Heart right ventricle (tissue), 16 donors: ENCODE results near the gene VASN. TPM values are rescaled to one million over a fixed set of nuclear protein-coding genes. Genes with fewer than 3 reads are reported as not detected.

Experiments
- ATAC-seq, 8 donors: fragments of 200-7000 bp; cut with Tn5 transposase; one replicate each; pipeline ENCODE4 v1.9.1; 2020; ENCODE audit warnings: mild to moderate bottlenecking in 8 of 8, moderate library complexity in 8 of 8, moderate number of reproducible peaks in 1 of 8
- DNase-seq, 2 donors: peaks; one replicate each; pipeline ENCODE4 v3.0.0-alpha.2; 2020
- H3K27ac ChIP-seq, 10 donors: fragments of 200-600 bp; sonication (generic) in 2 of 10; one replicate each; pipeline versions ENCODE4 v1.5.0 to v1.8.0; 2020 to 2022; ENCODE audit warnings: mild to moderate bottlenecking in 3 of 10
- H3K27me3 ChIP-seq, 7 donors: fragments of 200-600 bp; one replicate each; pipeline ENCODE4 v1.8.0; 2021 to 2022; ENCODE audit warnings: mild to moderate bottlenecking in 2 of 7
- H3K36me3 ChIP-seq, 9 donors: fragments of 200-600 bp; sonication (generic) in 1 of 9; one replicate each; pipeline versions ENCODE4 v1.5.0 to v1.8.0; 2020 to 2022; ENCODE audit warnings: mild to moderate bottlenecking in 2 of 9
- H3K4me1 ChIP-seq, 9 donors: fragments of 200-600 bp; sonication (generic) in 1 of 9; one replicate each; pipeline versions ENCODE4 v1.5.0 to v1.8.0; 2020 to 2022; ENCODE audit warnings: mild to moderate bottlenecking in 4 of 9
- H3K4me3 ChIP-seq, 10 donors: fragments of 200-600 bp; sonication (generic) in 2 of 10; one replicate each; pipeline versions ENCODE4 v1.5.0 to v1.8.0; 2020 to 2022; ENCODE audit warnings: mild to moderate bottlenecking in 7 of 10, moderate library complexity in 2 of 10
- H3K9me3 ChIP-seq, 11 donors: fragments of 200-600 bp in 10 of 11; sonication (generic) in 2 of 11; one replicate each; pipeline versions ENCODE4 v1.5.0 to v1.8.0; 2013 to 2022; ENCODE audit warnings: mild to moderate bottlenecking in 2 of 11, control low read depth in 1 of 11, moderate library complexity in 1 of 11
- WGBS, 2 donors: extraction: QIAGEN DNeasy Blood & Tissue Kit; methylation state at CpG; one replicate each; pipeline ENCODE4 v1.1.7; 2013; ENCODE audit warnings: inconsistent platforms in 1 of 2; 5-methylcytosine and 5-hydroxymethylcytosine counted together
- intact Hi-C, 10 donors: fragments of 100-400 bp; cut with DNase I; formaldehyde crosslinking; loops; one replicate each; pipeline versions ENCODE4 v1.11.1 to v1.14.2; 2022
- polyA plus RNA-seq, 2 donors: library from polyadenylated mRNA; stranded (reverse); fragments of 200-250 nt; gene quantifications; one replicate each; pipeline ENCODE4 v1.2.3, GENCODE V29; 2013
- total RNA-seq, 10 donors: library from RNA; stranded (reverse); fragmentation: NEBNext Ultra II Directional in 3 of 10; extraction: Animal tissue kit (Norgen Biotek cat#: 25700) in 3 of 10; gene quantifications; one replicate each; pipeline versions ENCODE4 v1.2.1 to v1.2.4, GENCODE V29; 2021 to 2023
- TF ChIP-seq, protein P1 (sequence below), 9 donors: fragments of 200-600 bp; sonication (generic) in 2 of 9; IDR thresholded peaks; one replicate each; pipeline versions ENCODE4 v1.5.0 to v1.8.0; 2021 to 2022; ENCODE audit warnings: antibody characterized with exemption in 9 of 9, mild to moderate bottlenecking in 5 of 9, moderate library complexity in 1 of 9
- donor health status: Arrhythmogenic right ventricular cardiomyopathy.
- donor health status: ischemic (EF 13 %, LVEDD 7.1; RV severe dilation, severe dysfunction).
- donor health status: healthy with polysubstance abuse.
- donor health status: DM: no; HTN: yes; CAD: no.
- donor health status: DM: no; HTN: no; CAD: no.
- donor health status: ischemic (EF 25% LVEDD 6.9; RV normal size, moderate dysfunction).
- donor health status: ischemic (EF 25% LVEDD 5.7; RV mildly dilated, moderate dysfunction).
- donor health status: healthy.
- donor health status: DM: yes; HTN: yes; CAD: no.
- donor health status: Ischemic cardiomyopathy.
- donor health status: ischemic (EF 35%, LVEDD 5.7; RV mildly dilated, moderate dysfunction).
- donor health status: nonischemic (EF 11% LVEDD 7.7; RV severe dilation, severe dysfunction).
- donor health status: DM: yes; HTN: yes; CAD: no.
- donor health status: PGD.
- donor health status: ischemic (EF 29% LVEDD 5.4; RV normal size, mild dysfunction).
- donor health status: nonischemic (EF 23%, LVEDD 6.1; RV moderate dilation, normal function).

Gene VASN
- total and polyA plus RNA-seq, 12 donors: 3.1 to 27.9 (median 6.0) TPM

DNA sequence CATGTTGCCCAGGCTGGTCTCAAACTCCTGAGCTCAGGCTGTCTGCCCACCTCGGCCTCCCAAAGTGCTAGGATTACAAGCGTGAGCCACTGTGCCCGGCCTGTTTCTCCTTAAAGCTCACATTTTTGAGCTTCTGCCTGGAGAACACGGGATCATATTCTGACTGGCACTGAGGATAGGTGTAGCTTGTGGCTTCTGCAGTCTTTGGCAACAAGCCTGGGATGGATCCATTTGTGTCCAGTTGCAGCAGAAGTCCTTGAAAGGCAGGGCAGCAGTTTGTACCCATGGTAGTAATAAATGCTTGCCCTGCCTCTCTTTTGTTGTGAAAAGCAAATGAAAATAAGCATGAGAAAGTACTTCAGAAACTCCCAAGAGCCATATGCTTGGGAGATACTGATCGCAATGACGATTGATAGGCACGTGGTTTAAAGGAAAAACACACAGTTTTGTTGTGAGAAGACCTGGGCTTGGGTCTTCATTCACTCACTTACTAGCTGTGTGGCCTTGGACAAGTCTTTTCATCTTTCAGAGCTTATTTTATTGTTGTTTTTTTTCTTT lies 47.8 kb downstream of the VASN start:
- H3K4me1 ChIP-seq: peaks cover 6 to 53% (median 21%) of the 10 kb centered on the region in 9 donors
- intact Hi-C loops: loop anchor here in 1 of 10 donors (5.0 kb wide), 1 partner anchor 237 kb away; no protein-coding TSS in a partner anchor
- 69 to 81% methylated on average over 7 of the region's 7 CpGs for WGBS, 2 donors
- DNase-seq (no peak), ATAC-seq (no peak)
- H3K27me3 ChIP-seq: no peaks in the 10 kb centered on the region
- TF ChIP-seq, protein P1, sequence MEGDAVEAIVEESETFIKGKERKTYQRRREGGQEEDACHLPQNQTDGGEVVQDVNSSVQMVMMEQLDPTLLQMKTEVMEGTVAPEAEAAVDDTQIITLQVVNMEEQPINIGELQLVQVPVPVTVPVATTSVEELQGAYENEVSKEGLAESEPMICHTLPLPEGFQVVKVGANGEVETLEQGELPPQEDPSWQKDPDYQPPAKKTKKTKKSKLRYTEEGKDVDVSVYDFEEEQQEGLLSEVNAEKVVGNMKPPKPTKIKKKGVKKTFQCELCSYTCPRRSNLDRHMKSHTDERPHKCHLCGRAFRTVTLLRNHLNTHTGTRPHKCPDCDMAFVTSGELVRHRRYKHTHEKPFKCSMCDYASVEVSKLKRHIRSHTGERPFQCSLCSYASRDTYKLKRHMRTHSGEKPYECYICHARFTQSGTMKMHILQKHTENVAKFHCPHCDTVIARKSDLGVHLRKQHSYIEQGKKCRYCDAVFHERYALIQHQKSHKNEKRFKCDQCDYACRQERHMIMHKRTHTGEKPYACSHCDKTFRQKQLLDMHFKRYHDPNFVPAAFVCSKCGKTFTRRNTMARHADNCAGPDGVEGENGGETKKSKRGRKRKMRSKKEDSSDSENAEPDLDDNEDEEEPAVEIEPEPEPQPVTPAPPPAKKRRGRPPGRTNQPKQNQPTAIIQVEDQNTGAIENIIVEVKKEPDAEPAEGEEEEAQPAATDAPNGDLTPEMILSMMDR (IDR thresholded peaks at IDR 0.05): no peak
- H3K27ac ChIP-seq: no peak overlapping the region
- no peak overlapping the region for H3K4me3 ChIP-seq
- H3K9me3 ChIP-seq: no peaks in the 10 kb centered on the region
- no peaks in the 10 kb centered on the region for H3K36me3 ChIP-seq

DNA sequence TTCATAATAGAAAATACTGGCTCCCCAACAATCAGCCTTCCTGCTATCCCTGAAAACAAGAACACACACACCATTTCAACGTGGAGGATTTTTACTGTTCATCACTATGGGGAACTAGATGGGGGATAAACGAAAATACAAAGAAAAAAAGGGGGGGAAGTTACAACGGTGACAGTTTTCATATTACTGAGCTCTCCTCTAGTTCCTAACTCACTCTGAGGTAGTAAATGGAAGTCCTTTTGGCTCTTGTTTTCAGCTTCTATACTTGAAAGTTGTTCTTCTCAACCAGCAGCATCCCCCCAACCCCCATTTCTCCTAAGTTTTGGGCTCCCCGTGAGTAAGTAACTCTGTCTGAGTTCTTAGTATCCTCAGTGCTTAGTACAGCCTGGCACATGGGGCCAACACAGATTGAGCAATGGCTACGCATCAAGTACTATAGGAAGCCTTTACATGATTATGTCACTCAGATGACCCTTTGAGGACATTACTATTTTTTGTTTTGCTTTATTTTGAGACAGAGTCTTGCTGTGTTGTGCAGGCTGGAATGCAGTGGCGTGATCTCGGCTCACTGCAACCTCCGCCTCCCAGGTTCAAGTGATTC lies 49.0 kb downstream of the VASN start:
- H3K27ac ChIP-seq: peak overlapping the region in 1 of 10 donors; percentile 53
- H3K36me3 ChIP-seq: no peaks in the 10 kb centered on the region
- peaks cover 0 to 48% (median 15%) of the 10 kb centered on the region in 9 donors for H3K4me1 ChIP-seq
- DNase-seq (no peak), ATAC-seq (no peak)
- intact Hi-C loops: no loop called here
- 79 to 82% methylated on average over 8 of the region's 8 CpGs for WGBS, 2 donors
- H3K27me3 ChIP-seq: no peaks in the 10 kb centered on the region
- H3K4me3 ChIP-seq: no peak overlapping the region
- TF ChIP-seq, protein P1 (IDR thresholded peaks at IDR 0.05): no peak
- H3K9me3 ChIP-seq: no peaks in the 10 kb centered on the region

- Histone ChIP-seq H3K9me3 (no peaks in the 10 kb centered on the region), H3K4me1 (peaks cover 0 to 36% (median 21%) of the 10 kb centered on the region in 9 donors), H3K27me3 (no peaks in the 10 kb centered on the region), H3K36me3 (peaks cover 0 to 23% (median 0%) of the 10 kb centered on the region in 9 donors), H3K27ac (peak within 1 kb of the TSS; percentile 90 to 99 (median 96)), H3K4me3 (peak within 1 kb of the TSS; percentile 69 to 97 (median 83))
- WGBS, 2 donors: 0% methylated on average over 65 to 68 of the region's 68 CpGs
- ATAC-seq (peak; percentile 97 to 99 (median 98)), DNase-seq (peak; percentile 90 to 93)
- TF ChIP-seq, protein P1 (IDR thresholded peaks at IDR 0.05): peak in 1 of 9 donors; percentile 6
- intact Hi-C loops: loop anchor here in 1 of 10 donors (5.0 kb wide), 1 partner anchor 52 kb away; the partner anchor contains the start of gene HMOX2
Measured at GRCh38 chr16:4425378-4426020, 53.9 kb downstream of the VASN start, which contains the start of gene DNAJA3. Gene DNAJA3 (plus strand): TSS chr16:4425868. CDS start chr16:4425882, 14 bp downstream.

GRCh38 chr16:4426021-4426684 lies 54.5 kb downstream of the VASN start:
- Histone ChIP-seq H3K36me3 (peaks cover 0 to 30% (median 0%) of the 10 kb centered on the region in 9 donors), H3K4me3 (peak overlapping the region; percentile 69 to 97 (median 83)), H3K4me1 (peaks cover 0 to 29% (median 21%) of the 10 kb centered on the region in 9 donors), H3K27me3 (no peaks in the 10 kb centered on the region), H3K9me3 (no peaks in the 10 kb centered on the region), H3K27ac (peak overlapping the region; percentile 90 to 99 (median 96))
- TF ChIP-seq, protein P1 (IDR thresholded peaks at IDR 0.05): no peak
- WGBS, 2 donors: 2 to 3% methylated on average over 31 of the region's 31 CpGs
- intact Hi-C loops: loop anchor here in 1 of 10 donors (5.0 kb wide), 1 partner anchor 51 kb away; the partner anchor contains the start of gene HMOX2
- ATAC-seq (peak in 4 of 8 donors; percentile 2 to 30 (median 7)), DNase-seq (no peak)
